Psoas muscle (tissue), 8 donors: ENCODE measurements around the gene CAMSAP2. TPM values are rescaled to one million over a fixed set of nuclear protein-coding genes. Genes with fewer than 3 reads are reported as not detected.

Source experiments
- ATAC-seq, 4 donors: fragments of 200-7000 bp; cut with Tn5 transposase; one replicate each; pipeline ENCODE4 v1.9.1; 2020; ENCODE audit warnings: moderate library complexity in 3 of 4, mild to moderate bottlenecking in 2 of 4
- DNase-seq, 2 donors: peaks; one replicate each; pipeline ENCODE4 v3.0.0-alpha.2; 2020
- H3K27ac ChIP-seq: fragments of 200-600 bp; one replicate; pipeline ENCODE4 v1.8.0; 2022
- H3K27me3 ChIP-seq, 3 donors: fragments of 200-600 bp in 1 of 3; one replicate each; pipeline versions ENCODE4 v1.6.1 to v1.8.0; 2013 to 2022; ENCODE audit warnings: low read length in 2 of 3, mild to moderate bottlenecking in 2 of 3, moderate library complexity in 1 of 3; ENCODE audit not compliant: insufficient read depth in 3 of 3
- H3K36me3 ChIP-seq, 2 donors: fragments of 200-600 bp in 1 of 2; one replicate each; pipeline versions ENCODE4 v1.6.1 to v1.8.0; 2013 to 2022; ENCODE audit warnings: low read depth in 1 of 2, mild to moderate bottlenecking in 1 of 2, moderate library complexity in 1 of 2; ENCODE audit not compliant: insufficient read depth in 1 of 2
- H3K4me1 ChIP-seq: fragments of 200-600 bp; one replicate; pipeline ENCODE4 v1.8.0; 2022
- H3K4me3 ChIP-seq: fragments of 200-600 bp; one replicate; pipeline ENCODE4 v1.8.0; 2022; ENCODE audit warnings: mild to moderate bottlenecking
- H3K9me3 ChIP-seq: fragments of 200-600 bp; one replicate; pipeline ENCODE4 v1.8.0; 2022
- WGBS, 3 donors: extraction: QIAGEN DNeasy Blood & Tissue Kit; methylation state at CpG; one replicate each; pipeline versions ENCODE4 v1.1.6 to v1.1.7; 2013; 5-methylcytosine and 5-hydroxymethylcytosine counted together
- intact Hi-C, 2 donors: fragments of 100-400 bp; cut with DNase I; formaldehyde crosslinking; loops; one replicate each; pipeline versions ENCODE4 v1.11.0 to v1.14.2; 2022
- polyA plus RNA-seq, 3 donors: library from polyadenylated mRNA; stranded (reverse); fragments of 200-250 nt; gene quantifications; one replicate each; pipeline ENCODE4 v1.2.3, GENCODE V29; 2013
- total RNA-seq, 4 donors: library from RNA; stranded (reverse); fragmentation: NEBNext Ultra II Directional in 2 of 4; extraction: Animal tissue kit (Norgen Biotek cat#: 25700) in 2 of 4; gene quantifications; one replicate each; pipeline versions ENCODE4 v1.2.1 to v1.2.4, GENCODE V29; 2021 to 2023
- TF ChIP-seq, protein P1 (sequence below): fragments of 200-600 bp; IDR thresholded peaks from one replicate; pipeline ENCODE4 v1.8.0; 2022; ENCODE audit warnings: antibody characterized with exemption
- donor health status: healthy with polysubstance abuse.
- donor health status: DM: no; HTN: no; CAD: no; lungs with moderate emphysema.
- donor health status: Bipolar disorder and iron deficiency.
- donor health status: healthy.
- donor health status: DM: yes; HTN: yes; CAD: no.
- donor health status: DM: no; HTN: no; CAD: no.
- donor health status: DM: no; HTN: no; CAD: no.
- donor health status: DM: yes; HTN: yes; CAD: no.

CAMSAP2 gene
- total and polyA plus RNA-seq, 7 donors: 4.8 to 70.8 (median 37.0) TPM

DNA sequence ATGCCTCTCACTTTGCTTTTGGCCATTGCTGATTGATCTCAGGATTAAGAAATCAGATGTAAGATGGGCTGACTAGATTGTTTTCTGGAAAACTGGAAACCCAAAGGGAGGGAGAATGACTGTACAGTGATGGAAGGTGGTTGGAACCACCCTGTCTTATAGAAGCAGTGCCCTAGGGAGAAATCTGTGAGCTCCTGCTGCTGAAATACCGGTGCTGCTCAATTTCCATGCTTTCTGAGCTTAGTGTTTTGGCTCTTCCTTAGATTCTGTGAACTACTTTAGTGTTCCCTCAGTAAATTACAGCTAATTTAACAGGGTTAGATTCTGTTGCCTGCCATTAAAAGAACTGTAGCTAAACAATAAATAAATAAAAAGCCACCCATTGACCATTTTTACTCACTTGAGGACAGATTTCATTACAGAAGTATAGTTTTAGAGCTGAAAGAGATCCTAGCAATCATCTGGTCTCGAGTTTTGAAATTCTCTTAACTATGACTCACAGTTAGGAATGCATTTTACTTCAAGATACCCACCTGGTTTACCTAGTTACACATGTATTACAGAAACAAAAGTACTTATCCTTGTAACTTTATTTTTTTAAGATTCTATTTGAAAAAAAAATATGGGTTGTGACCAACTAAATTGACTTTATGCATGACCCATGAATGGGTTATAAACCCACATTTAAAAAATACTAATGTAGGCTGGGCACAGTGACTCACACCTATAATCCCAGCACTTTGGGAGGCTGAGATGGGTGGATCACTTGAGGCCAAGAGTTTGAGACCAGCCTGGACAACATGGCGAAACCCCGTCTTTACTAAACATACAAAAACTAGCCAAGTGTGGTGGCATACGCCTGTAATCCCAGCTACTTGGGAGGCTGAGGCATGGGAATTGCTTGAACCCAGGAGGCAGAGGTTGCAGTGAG lies 33.2 kb downstream of the CAMSAP2 start:
- H3K27me3 ChIP-seq: no peaks in the 10 kb centered on the region
- no peaks in the 10 kb centered on the region for H3K9me3 ChIP-seq
- ATAC-seq: no peak
- TF ChIP-seq, protein P1, sequence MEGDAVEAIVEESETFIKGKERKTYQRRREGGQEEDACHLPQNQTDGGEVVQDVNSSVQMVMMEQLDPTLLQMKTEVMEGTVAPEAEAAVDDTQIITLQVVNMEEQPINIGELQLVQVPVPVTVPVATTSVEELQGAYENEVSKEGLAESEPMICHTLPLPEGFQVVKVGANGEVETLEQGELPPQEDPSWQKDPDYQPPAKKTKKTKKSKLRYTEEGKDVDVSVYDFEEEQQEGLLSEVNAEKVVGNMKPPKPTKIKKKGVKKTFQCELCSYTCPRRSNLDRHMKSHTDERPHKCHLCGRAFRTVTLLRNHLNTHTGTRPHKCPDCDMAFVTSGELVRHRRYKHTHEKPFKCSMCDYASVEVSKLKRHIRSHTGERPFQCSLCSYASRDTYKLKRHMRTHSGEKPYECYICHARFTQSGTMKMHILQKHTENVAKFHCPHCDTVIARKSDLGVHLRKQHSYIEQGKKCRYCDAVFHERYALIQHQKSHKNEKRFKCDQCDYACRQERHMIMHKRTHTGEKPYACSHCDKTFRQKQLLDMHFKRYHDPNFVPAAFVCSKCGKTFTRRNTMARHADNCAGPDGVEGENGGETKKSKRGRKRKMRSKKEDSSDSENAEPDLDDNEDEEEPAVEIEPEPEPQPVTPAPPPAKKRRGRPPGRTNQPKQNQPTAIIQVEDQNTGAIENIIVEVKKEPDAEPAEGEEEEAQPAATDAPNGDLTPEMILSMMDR: no peak
- DNase-seq: no peak
- H3K27ac ChIP-seq: no peak overlapping the region
- peaks cover 0 to 7% of the 10 kb centered on the region in 2 donors for H3K36me3 ChIP-seq
- peaks cover 12% of the 10 kb centered on the region for H3K4me1 ChIP-seq
- WGBS, 3 donors: 84 to 86% (median 86%) methylated on average over 5 of the region's 5 CpGs
- intact Hi-C loops: no loop called here
- H3K4me3 ChIP-seq: no peak overlapping the region

DNA sequence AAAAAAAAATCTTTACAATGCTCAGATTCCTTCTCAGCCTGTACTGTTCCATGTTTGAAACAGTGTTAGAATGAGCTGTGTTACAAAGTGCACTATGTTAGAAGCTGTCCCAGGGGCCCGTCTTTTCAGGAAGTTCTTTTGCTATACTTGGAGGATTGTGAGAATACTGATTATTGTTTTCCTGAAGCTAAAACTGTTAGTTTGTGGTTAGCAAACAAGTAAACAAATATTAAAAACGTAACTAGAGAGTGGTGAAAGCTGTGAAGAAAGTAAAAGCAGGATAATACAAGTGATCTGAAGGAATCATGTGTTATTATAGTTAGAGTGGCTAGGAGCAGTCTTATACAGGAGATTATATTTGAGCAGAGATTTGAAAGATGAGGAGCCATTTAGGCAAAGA lies 35.6 kb downstream of the CAMSAP2 start:
- TF ChIP-seq, protein P1: no peak
- Histone ChIP-seq H3K4me3 (no peak overlapping the region), H3K9me3 (no peaks in the 10 kb centered on the region), H3K4me1 (peaks cover 14% of the 10 kb centered on the region), H3K36me3 (peaks cover 0 to 7% of the 10 kb centered on the region in 2 donors), H3K27ac (no peak overlapping the region), H3K27me3 (no peaks in the 10 kb centered on the region)
- WGBS, 3 donors: 44 to 70% (median 68%) methylated on average over 2 of the region's 2 CpGs
- DNase-seq (no peak), ATAC-seq (no peak)
- intact Hi-C loops: no loop called here

DNA sequence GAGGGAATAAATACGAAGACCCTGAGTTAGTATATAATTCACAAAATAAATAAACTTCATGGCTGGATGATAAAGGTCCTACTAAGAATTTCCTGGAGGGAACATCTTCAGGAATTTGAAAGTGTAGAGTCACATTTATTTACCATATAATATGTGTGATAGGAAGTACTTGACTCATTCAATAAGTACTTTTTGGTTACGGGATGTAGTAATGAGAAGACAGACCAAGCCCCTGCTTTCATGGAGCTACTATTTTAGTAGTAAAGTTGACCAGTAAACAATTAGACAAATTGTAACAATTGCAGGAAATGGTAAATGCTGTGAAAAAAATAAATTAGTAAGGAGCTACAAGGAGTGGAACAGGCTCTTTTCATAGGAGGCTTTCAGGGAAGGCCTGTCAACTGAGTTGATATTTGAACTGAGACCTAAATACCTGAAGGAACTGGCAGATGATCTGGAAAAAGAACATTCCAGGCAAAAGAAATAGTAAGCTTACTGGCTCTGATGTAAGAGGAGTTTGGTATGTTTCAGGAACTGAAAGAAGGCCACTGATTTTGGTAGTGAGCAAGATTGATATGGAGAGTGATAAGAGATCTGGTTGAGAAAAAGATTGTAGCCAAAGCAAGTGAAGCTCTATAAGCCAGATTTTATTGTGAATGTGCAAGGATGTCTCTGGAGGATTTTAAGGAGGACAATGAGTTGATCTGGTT lies 36.2 kb downstream of the CAMSAP2 start:
- DNase-seq (no peak), ATAC-seq (no peak)
- no peaks in the 10 kb centered on the region for H3K9me3 ChIP-seq
- H3K36me3 ChIP-seq: peaks cover 0 to 3% of the 10 kb centered on the region in 2 donors
- H3K4me1 ChIP-seq: peaks cover 18% of the 10 kb centered on the region
- H3K27me3 ChIP-seq: no peaks in the 10 kb centered on the region
- 51 to 70% (median 64%) methylated on average over 2 of the region's 2 CpGs for WGBS, 3 donors
- TF ChIP-seq, protein P1: no peak
- H3K4me3 ChIP-seq: no peak overlapping the region
- intact Hi-C loops: no loop called here
- H3K27ac ChIP-seq: no peak overlapping the region

DNA sequence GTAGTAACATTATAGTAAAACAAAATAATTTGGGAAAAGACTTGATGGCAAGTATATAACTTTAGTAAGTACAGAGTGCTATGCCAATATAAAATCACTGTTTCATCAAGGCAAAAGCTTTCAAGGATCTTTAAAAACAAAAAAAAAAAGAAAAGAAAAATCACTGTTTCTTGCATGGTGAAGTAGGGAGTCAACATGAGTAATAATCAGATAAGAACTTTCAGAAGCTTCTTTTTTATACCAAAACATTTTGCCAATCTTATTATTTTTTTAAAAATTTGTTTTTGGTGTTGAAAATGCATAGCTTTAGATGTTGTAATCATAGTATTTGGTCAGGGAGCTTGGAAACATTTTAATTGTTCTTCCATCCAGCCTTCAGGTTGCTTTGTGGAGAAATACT lies 37.2 kb downstream of the CAMSAP2 start:
- Histone ChIP-seq H3K27me3 (no peaks in the 10 kb centered on the region), H3K36me3 (no peaks in the 10 kb centered on the region), H3K4me1 (peaks cover 27% of the 10 kb centered on the region), H3K9me3 (no peaks in the 10 kb centered on the region), H3K27ac (no peak overlapping the region), H3K4me3 (no peak overlapping the region)
- TF ChIP-seq, protein P1: no peak
- DNase-seq (no peak), ATAC-seq (no peak)
- intact Hi-C loops: no loop called here
